ENCODE results near the gene GREB1.
A peak's percentile ranks its signal among the peaks of the same experiment; 100 is the strongest.

The GREB1 gene

GRCh38 chr2:11680901-11681721 is 147.3 kb downstream of the GREB1 start:
- H3K4me1 ChIP-seq (ENCODE audit: insufficient read depth, low read length) = peaks cover 3% of the 10 kb centered on the region; the same call in 1 of the 2 replicates
- H3K27me3 ChIP-seq (ENCODE audit: insufficient read depth, low read length) = peaks cover 6% of the 10 kb centered on the region
- H3K9ac ChIP-seq (ENCODE audit: low read depth, low read length) = no peak overlapping the region
- H3K4me3 ChIP-seq (ENCODE audit: low read length) = no peak overlapping the region
- no peak overlapping the region for H3K27ac ChIP-seq (ENCODE audit: low read length)
- H3K9me3 ChIP-seq (ENCODE audit: insufficient read depth, low read depth, low read length) = no peaks in the 10 kb centered on the region
- H3K36me3 ChIP-seq (ENCODE audit: insufficient read depth, low read depth, low read length) = no peaks in the 10 kb centered on the region

- Histone ChIP-seq H3K27me3 (ENCODE audit: insufficient read depth, low read length) (peaks cover 6% of the 10 kb centered on the region), H3K9ac (ENCODE audit: low read depth, low read length) (no peak overlapping the region), H3K4me1 (ENCODE audit: insufficient read depth, low read length) (peaks cover 3% of the 10 kb centered on the region; the same call in 1 of the 2 replicates), H3K4me3 (ENCODE audit: low read length) (no peak overlapping the region), H3K9me3 (ENCODE audit: insufficient read depth, low read depth, low read length) (no peaks in the 10 kb centered on the region), H3K36me3 (ENCODE audit: insufficient read depth, low read depth, low read length) (no peaks in the 10 kb centered on the region), H3K27ac (ENCODE audit: low read length) (no peak overlapping the region)
Measured at GRCh38 chr2:11681722-11682589, 148.1 kb downstream of the GREB1 start.

GRCh38 chr2:11682590-11682915 is 148.7 kb downstream of the GREB1 start:
- H3K4me3 ChIP-seq (ENCODE audit: low read length) = no peak overlapping the region
- peaks cover 3% of the 10 kb centered on the region; the same call in 1 of the 2 replicates for H3K4me1 ChIP-seq (ENCODE audit: insufficient read depth, low read length)
- H3K27me3 ChIP-seq (ENCODE audit: insufficient read depth, low read length) = peaks cover 9% of the 10 kb centered on the region
- no peaks in the 10 kb centered on the region for H3K36me3 ChIP-seq (ENCODE audit: insufficient read depth, low read depth, low read length)
- no peak overlapping the region for H3K27ac ChIP-seq (ENCODE audit: low read length)
- no peak overlapping the region for H3K9ac ChIP-seq (ENCODE audit: low read depth, low read length)
- no peaks in the 10 kb centered on the region for H3K9me3 ChIP-seq (ENCODE audit: insufficient read depth, low read depth, low read length)

- Histone ChIP-seq H3K27ac (ENCODE audit: low read length) (no peak overlapping the region), H3K4me3 (ENCODE audit: low read length) (no peak overlapping the region), H3K9ac (ENCODE audit: low read depth, low read length) (no peak overlapping the region), H3K9me3 (ENCODE audit: insufficient read depth, low read depth, low read length) (no peaks in the 10 kb centered on the region), H3K27me3 (ENCODE audit: insufficient read depth, low read length) (peaks cover 16% of the 10 kb centered on the region), H3K4me1 (ENCODE audit: insufficient read depth, low read length) (peaks cover 6% of the 10 kb centered on the region; the same call in 1 of the 2 replicates), H3K36me3 (ENCODE audit: insufficient read depth, low read depth, low read length) (no peaks in the 10 kb centered on the region)
Measured at GRCh38 chr2:11683476-11683875, 149.6 kb downstream of the GREB1 start.

GRCh38 chr2:11683966-11684365 is 150.1 kb downstream of the GREB1 start:
- H3K4me1 ChIP-seq (ENCODE audit: insufficient read depth, low read length) = peaks cover 6% of the 10 kb centered on the region; the same call in 1 of the 2 replicates
- no peak overlapping the region for H3K4me3 ChIP-seq (ENCODE audit: low read length)
- no peak overlapping the region for H3K27ac ChIP-seq (ENCODE audit: low read length)
- no peak overlapping the region for H3K9ac ChIP-seq (ENCODE audit: low read depth, low read length)
- no peaks in the 10 kb centered on the region for H3K9me3 ChIP-seq (ENCODE audit: insufficient read depth, low read depth, low read length)
- H3K36me3 ChIP-seq (ENCODE audit: insufficient read depth, low read depth, low read length) = no peaks in the 10 kb centered on the region
- H3K27me3 ChIP-seq (ENCODE audit: insufficient read depth, low read length) = peaks cover 16% of the 10 kb centered on the region

- no peak overlapping the region for H3K9ac ChIP-seq (ENCODE audit: low read depth, low read length)
- H3K36me3 ChIP-seq (ENCODE audit: insufficient read depth, low read depth, low read length) = no peaks in the 10 kb centered on the region
- H3K27ac ChIP-seq (ENCODE audit: low read length) = no peak overlapping the region
- peaks cover 16% of the 10 kb centered on the region for H3K27me3 ChIP-seq (ENCODE audit: insufficient read depth, low read length)
- H3K4me1 ChIP-seq (ENCODE audit: insufficient read depth, low read length) = peaks cover 6% of the 10 kb centered on the region; the same call in 1 of the 2 replicates
- H3K4me3 ChIP-seq (ENCODE audit: low read length) = no peak overlapping the region
- H3K9me3 ChIP-seq (ENCODE audit: insufficient read depth, low read depth, low read length) = no peaks in the 10 kb centered on the region
Measured at GRCh38 chr2:11684894-11685460, 151.1 kb downstream of the GREB1 start.

GRCh38 chr2:11685906-11686470 is 152.1 kb downstream of the GREB1 start:
- no peaks in the 10 kb centered on the region for H3K9me3 ChIP-seq (ENCODE audit: insufficient read depth, low read depth, low read length)
- H3K27me3 ChIP-seq (ENCODE audit: insufficient read depth, low read length) = peaks cover 16% of the 10 kb centered on the region
- H3K9ac ChIP-seq (ENCODE audit: low read depth, low read length) = no peak overlapping the region
- no peak overlapping the region for H3K4me3 ChIP-seq (ENCODE audit: low read length)
- no peak overlapping the region for H3K27ac ChIP-seq (ENCODE audit: low read length)
- H3K36me3 ChIP-seq (ENCODE audit: insufficient read depth, low read depth, low read length) = no peaks in the 10 kb centered on the region
- H3K4me1 ChIP-seq (ENCODE audit: insufficient read depth, low read length) = peaks cover 6% of the 10 kb centered on the region; the same call in 1 of the 2 replicates

GRCh38 chr2:11687736-11688135 is 153.9 kb downstream of the GREB1 start:
- Histone ChIP-seq H3K4me1 (ENCODE audit: insufficient read depth, low read length) (peaks cover 6% of the 10 kb centered on the region; the same call in 1 of the 2 replicates), H3K9me3 (ENCODE audit: insufficient read depth, low read depth, low read length) (no peaks in the 10 kb centered on the region), H3K27me3 (ENCODE audit: insufficient read depth, low read length) (peaks cover 16% of the 10 kb centered on the region), H3K27ac (ENCODE audit: low read length) (no peak overlapping the region), H3K9ac (ENCODE audit: low read depth, low read length) (no peak overlapping the region), H3K4me3 (ENCODE audit: low read length) (peak overlapping the region; percentile 51; the same call in 1 of the 2 replicates), H3K36me3 (ENCODE audit: insufficient read depth, low read depth, low read length) (no peaks in the 10 kb centered on the region)

GRCh38 chr2:11688222-11689069 is 154.6 kb downstream of the GREB1 start:
- Histone ChIP-seq H3K36me3 (ENCODE audit: insufficient read depth, low read depth, low read length) (no peaks in the 10 kb centered on the region), H3K27ac (ENCODE audit: low read length) (no peak overlapping the region), H3K9me3 (ENCODE audit: insufficient read depth, low read depth, low read length) (no peaks in the 10 kb centered on the region), H3K4me3 (ENCODE audit: low read length) (peak overlapping the region; percentile 51; the same call in 1 of the 2 replicates), H3K27me3 (ENCODE audit: insufficient read depth, low read length) (peaks cover 16% of the 10 kb centered on the region), H3K9ac (ENCODE audit: low read depth, low read length) (peak overlapping the region; percentile 14; the same call in 1 of the 2 replicates), H3K4me1 (ENCODE audit: insufficient read depth, low read length) (peaks cover 6% of the 10 kb centered on the region; the same call in 1 of the 2 replicates)

GRCh38 chr2:11691076-11691660 is 157.3 kb downstream of the GREB1 start:
- no peaks in the 10 kb centered on the region for H3K36me3 ChIP-seq (ENCODE audit: insufficient read depth, low read depth, low read length)
- H3K4me1 ChIP-seq (ENCODE audit: insufficient read depth, low read length) = peaks cover 6% of the 10 kb centered on the region; the same call in 1 of the 2 replicates
- H3K27me3 ChIP-seq (ENCODE audit: insufficient read depth, low read length) = peaks cover 10% of the 10 kb centered on the region; the same call in 1 of the 2 replicates
- H3K4me3 ChIP-seq (ENCODE audit: low read length) = no peak overlapping the region
- H3K27ac ChIP-seq (ENCODE audit: low read length) = no peak overlapping the region
- no peak overlapping the region for H3K9ac ChIP-seq (ENCODE audit: low read depth, low read length)
- H3K9me3 ChIP-seq (ENCODE audit: insufficient read depth, low read depth, low read length) = no peaks in the 10 kb centered on the region

All from iPS-20b (cell line).